ENCODE results near the gene GCNT3.

DNA sequence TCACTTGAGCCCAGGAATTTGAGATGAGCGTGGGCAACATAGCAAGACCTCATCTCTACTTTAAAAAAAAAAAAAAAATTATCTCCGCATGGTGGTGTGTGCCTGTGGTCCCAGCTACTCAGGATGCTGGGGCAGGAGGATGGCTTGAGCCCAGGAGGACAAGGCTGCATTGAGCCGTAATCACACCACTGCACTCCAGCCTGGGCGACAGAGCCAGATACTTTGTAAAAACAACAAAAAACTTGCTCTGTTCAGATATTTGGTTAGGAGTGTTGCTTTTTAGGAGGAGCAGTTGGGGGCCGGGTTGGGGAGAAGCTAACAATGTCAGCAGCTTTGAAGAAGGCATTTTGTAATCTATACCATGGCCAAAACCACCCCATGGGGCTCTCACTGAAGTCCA is 4.1 kb downstream of the GCNT3 start:
- TF ChIP-seq, protein P1, sequence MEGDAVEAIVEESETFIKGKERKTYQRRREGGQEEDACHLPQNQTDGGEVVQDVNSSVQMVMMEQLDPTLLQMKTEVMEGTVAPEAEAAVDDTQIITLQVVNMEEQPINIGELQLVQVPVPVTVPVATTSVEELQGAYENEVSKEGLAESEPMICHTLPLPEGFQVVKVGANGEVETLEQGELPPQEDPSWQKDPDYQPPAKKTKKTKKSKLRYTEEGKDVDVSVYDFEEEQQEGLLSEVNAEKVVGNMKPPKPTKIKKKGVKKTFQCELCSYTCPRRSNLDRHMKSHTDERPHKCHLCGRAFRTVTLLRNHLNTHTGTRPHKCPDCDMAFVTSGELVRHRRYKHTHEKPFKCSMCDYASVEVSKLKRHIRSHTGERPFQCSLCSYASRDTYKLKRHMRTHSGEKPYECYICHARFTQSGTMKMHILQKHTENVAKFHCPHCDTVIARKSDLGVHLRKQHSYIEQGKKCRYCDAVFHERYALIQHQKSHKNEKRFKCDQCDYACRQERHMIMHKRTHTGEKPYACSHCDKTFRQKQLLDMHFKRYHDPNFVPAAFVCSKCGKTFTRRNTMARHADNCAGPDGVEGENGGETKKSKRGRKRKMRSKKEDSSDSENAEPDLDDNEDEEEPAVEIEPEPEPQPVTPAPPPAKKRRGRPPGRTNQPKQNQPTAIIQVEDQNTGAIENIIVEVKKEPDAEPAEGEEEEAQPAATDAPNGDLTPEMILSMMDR (IDR thresholded peaks at IDR 0.05; ENCODE audit: extremely low read depth in 1 of 2, insufficient read depth in 1 of 2, low read depth in 1 of 2, low read length in 2 of 2), result no peak
- no peak for TF ChIP-seq EZH2 (IDR thresholded peaks at IDR 0.05; ENCODE audit: borderline replicate concordance, low read depth, low read length, severe bottlenecking)
- no peak for TF ChIP-seq MYC (IDR thresholded peaks at IDR 0.05; ENCODE audit: low read depth, low read length)
- TF ChIP-seq POLR2A (IDR thresholded peaks at IDR 0.05; ENCODE audit: low read depth, low read length), result no peak

All from endothelial cell of umbilical vein (primary cell).